Smooth muscle cell of the umbilical artery (primary cell): ENCODE data around the gene NEDD4L. TPM values are rescaled to one million over a fixed set of nuclear protein-coding genes. Genes with fewer than 3 reads are reported as not detected.

Experiments used
- total RNA-seq: library from RNA; depleted of rRNA; stranded (reverse); fragments of >200 nt; gene quantifications from 2 replicates; pipeline ENCODE4 v1.2.3, GENCODE V29; 2014

NEDD4L gene
- total RNA-seq: 7.4 and 9.4 TPM in 2 replicates

GRCh38 chr18:58043491-58044369 lies at the start of gene NEDD4L:
NEDD4L (plus strand) TSS chr18:58044226; CDS start chr18:58044661, 435 bp downstream.

Other genes starting within 250 kb of the NEDD4L start
- gene ATP8B1, start 240.9 kb upstream of the NEDD4L start, total RNA-seq: 9.5 and 74.6 TPM in 2 replicates